ENCODE results near the gene FCN1.

- TF ChIP-seq, protein P1, sequence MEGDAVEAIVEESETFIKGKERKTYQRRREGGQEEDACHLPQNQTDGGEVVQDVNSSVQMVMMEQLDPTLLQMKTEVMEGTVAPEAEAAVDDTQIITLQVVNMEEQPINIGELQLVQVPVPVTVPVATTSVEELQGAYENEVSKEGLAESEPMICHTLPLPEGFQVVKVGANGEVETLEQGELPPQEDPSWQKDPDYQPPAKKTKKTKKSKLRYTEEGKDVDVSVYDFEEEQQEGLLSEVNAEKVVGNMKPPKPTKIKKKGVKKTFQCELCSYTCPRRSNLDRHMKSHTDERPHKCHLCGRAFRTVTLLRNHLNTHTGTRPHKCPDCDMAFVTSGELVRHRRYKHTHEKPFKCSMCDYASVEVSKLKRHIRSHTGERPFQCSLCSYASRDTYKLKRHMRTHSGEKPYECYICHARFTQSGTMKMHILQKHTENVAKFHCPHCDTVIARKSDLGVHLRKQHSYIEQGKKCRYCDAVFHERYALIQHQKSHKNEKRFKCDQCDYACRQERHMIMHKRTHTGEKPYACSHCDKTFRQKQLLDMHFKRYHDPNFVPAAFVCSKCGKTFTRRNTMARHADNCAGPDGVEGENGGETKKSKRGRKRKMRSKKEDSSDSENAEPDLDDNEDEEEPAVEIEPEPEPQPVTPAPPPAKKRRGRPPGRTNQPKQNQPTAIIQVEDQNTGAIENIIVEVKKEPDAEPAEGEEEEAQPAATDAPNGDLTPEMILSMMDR (IDR thresholded peaks at IDR 0.05; ENCODE audit: poor library complexity), result no peak
- no peak for TF ChIP-seq EZH2 (IDR thresholded peaks at IDR 0.05; ENCODE audit: borderline replicate concordance)
These were observed 25.7 kb upstream of the FCN1 start for GRCh38 chr9:134943411-134943810.
